SK-N-MC (cell line): ENCODE results near the gene MGMT.

Experiments
- DNase-seq: peaks from one replicate; pipeline ENCODE4 v3.0.0-alpha.2; 2011; ENCODE audit warnings: low read depth, low spot score
- H3K27ac ChIP-seq: fragments of 200-600 bp; sonication (generic); 2 replicates; pipeline ENCODE4 v1.5.1; 2016; ENCODE audit warnings: mixed run types
- H3K36me3 ChIP-seq: fragments of 200-600 bp; sonication (generic); 2 replicates; pipeline ENCODE4 v1.6.1; 2017; ENCODE audit warnings: antibody characterized with exemption, low read length, mixed read lengths; ENCODE audit not compliant: insufficient read depth
- H3K4me3 ChIP-seq: fragments of 200-600 bp; sonication (generic); 2 replicates; pipeline ENCODE4 v1.5.1; 2016
- H3K9ac ChIP-seq: fragments of 200-600 bp; sonication (generic); 2 replicates; pipeline ENCODE4 v1.8.0; 2017; ENCODE audit warnings: mixed run types, mixed read lengths; ENCODE audit not compliant: insufficient read length
- H3K9me3 ChIP-seq: fragments of 200-600 bp; sonication (generic); 2 replicates; pipeline ENCODE4 v1.6.1; 2017; ENCODE audit warnings: low read depth, mild to moderate bottlenecking, antibody characterized with exemption, low read length, moderate library complexity, mixed read lengths
- EZH2 ChIP-seq: fragments of 200-600 bp; sonication (generic); IDR thresholded peaks from one replicate; pipeline ENCODE4 v1.6.1; 2017; ENCODE audit warnings: antibody characterized with exemption
- FOXP2 ChIP-seq: optimal IDR thresholded peaks from 2 replicates; pipeline ENCODE3; 2011; ENCODE audit warnings: mild to moderate bottlenecking, moderate library complexity; ENCODE audit not compliant: insufficient read depth; ENCODE audit errors: extremely low read length, control extremely low read depth
- POLR2AphosphoS5 ChIP-seq: IDR thresholded peaks from 2 replicates; pipeline ENCODE4 v1.6.1; 2012; ENCODE audit warnings: mild to moderate bottlenecking, low read depth, low read length, borderline replicate concordance

The MGMT gene

GRCh38 chr10:129766611-129767550, 299.8 kb downstream of the MGMT start:
- H3K9me3 ChIP-seq, result no peaks in the 10 kb centered on the region
- H3K27ac ChIP-seq, result no peak overlapping the region
- no peak for TF ChIP-seq EZH2
- no peak for TF ChIP-seq FOXP2
- no peak for TF ChIP-seq POLR2AphosphoS5
- H3K9ac ChIP-seq, result no peak overlapping the region
- no peaks in the 10 kb centered on the region for H3K36me3 ChIP-seq
- DNase-seq, result no peak
- H3K4me3 ChIP-seq, result no peak overlapping the region

- no peak overlapping the region for H3K27ac ChIP-seq
- no peak for TF ChIP-seq POLR2AphosphoS5
- TF ChIP-seq FOXP2, result no peak
- TF ChIP-seq EZH2, result no peak
- H3K9ac ChIP-seq, result no peak overlapping the region
- H3K36me3 ChIP-seq, result no peaks in the 10 kb centered on the region
- no peak overlapping the region for H3K4me3 ChIP-seq
- H3K9me3 ChIP-seq, result no peaks in the 10 kb centered on the region
- no peak for DNase-seq
These were observed 300.7 kb downstream of the MGMT start for GRCh38 chr10:129767751-129768150.

- no peaks in the 10 kb centered on the region for H3K9me3 ChIP-seq
- no peak for TF ChIP-seq FOXP2
- TF ChIP-seq POLR2AphosphoS5, result no peak
- no peak for TF ChIP-seq EZH2
- DNase-seq, result no peak
These were observed 301.7 kb downstream of the MGMT start for GRCh38 chr10:129768437-129769355.

GRCh38 chr10:129769381-129770116, 302.5 kb downstream of the MGMT start:
- TF ChIP-seq EZH2 (no peak), POLR2AphosphoS5 (no peak), FOXP2 (no peak)
- Histone ChIP-seq H3K4me3 (no peak overlapping the region), H3K36me3 (no peaks in the 10 kb centered on the region), H3K9me3 (no peaks in the 10 kb centered on the region), H3K27ac (no peak overlapping the region), H3K9ac (no peak overlapping the region)
- no peak for DNase-seq

More at GRCh38 chr10:129768437-129769355, 301.7 kb downstream of the MGMT start:
- H3K9ac ChIP-seq, result no peak overlapping the region
- H3K27ac ChIP-seq, result no peak overlapping the region
- no peaks in the 10 kb centered on the region for H3K36me3 ChIP-seq
- H3K4me3 ChIP-seq, result no peak overlapping the region

- H3K9ac ChIP-seq, result no peak overlapping the region
- DNase-seq, result no peak
- H3K4me3 ChIP-seq, result no peak overlapping the region
- no peaks in the 10 kb centered on the region for H3K9me3 ChIP-seq
- H3K36me3 ChIP-seq, result no peaks in the 10 kb centered on the region
- TF ChIP-seq FOXP2, result no peak
- no peak for TF ChIP-seq POLR2AphosphoS5
- no peak for TF ChIP-seq EZH2
- H3K27ac ChIP-seq, result no peak overlapping the region
These were observed 303.2 kb downstream of the MGMT start for GRCh38 chr10:129770286-129770685.

- Histone ChIP-seq H3K4me3 (no peak overlapping the region), H3K27ac (no peak overlapping the region), H3K9me3 (no peaks in the 10 kb centered on the region), H3K9ac (no peak overlapping the region), H3K36me3 (no peaks in the 10 kb centered on the region)
- DNase-seq, result no peak
- TF ChIP-seq EZH2 (no peak), POLR2AphosphoS5 (no peak), FOXP2 (no peak)
These were observed 304.0 kb downstream of the MGMT start for GRCh38 chr10:129771024-129771423.

- Histone ChIP-seq H3K36me3 (no peaks in the 10 kb centered on the region), H3K4me3 (no peak overlapping the region), H3K9me3 (no peaks in the 10 kb centered on the region), H3K9ac (no peak overlapping the region), H3K27ac (no peak overlapping the region)
- DNase-seq, result no peak
- TF ChIP-seq POLR2AphosphoS5 (no peak), EZH2 (no peak), FOXP2 (no peak)
These were observed 304.5 kb downstream of the MGMT start for GRCh38 chr10:129771576-129771975.
